Astrocyte (in vitro differentiated cells and primary cell): ENCODE data around the gene TEAD4.

ENCODE experiments used
- CTCF ChIP-seq: IDR thresholded peaks from 2 replicates; pipeline ENCODE4 v1.5.1; 2011; ENCODE audit warnings: low read depth, mild to moderate bottlenecking, inconsistent platforms, low read length, moderate library complexity; ENCODE audit not compliant: insufficient read depth
- EZH2 ChIP-seq: IDR thresholded peaks from 2 replicates; pipeline ENCODE4 v1.6.1; 2012; ENCODE audit warnings: mild to moderate bottlenecking, low read length, inconsistent platforms; ENCODE audit not compliant: insufficient read depth

DNA sequence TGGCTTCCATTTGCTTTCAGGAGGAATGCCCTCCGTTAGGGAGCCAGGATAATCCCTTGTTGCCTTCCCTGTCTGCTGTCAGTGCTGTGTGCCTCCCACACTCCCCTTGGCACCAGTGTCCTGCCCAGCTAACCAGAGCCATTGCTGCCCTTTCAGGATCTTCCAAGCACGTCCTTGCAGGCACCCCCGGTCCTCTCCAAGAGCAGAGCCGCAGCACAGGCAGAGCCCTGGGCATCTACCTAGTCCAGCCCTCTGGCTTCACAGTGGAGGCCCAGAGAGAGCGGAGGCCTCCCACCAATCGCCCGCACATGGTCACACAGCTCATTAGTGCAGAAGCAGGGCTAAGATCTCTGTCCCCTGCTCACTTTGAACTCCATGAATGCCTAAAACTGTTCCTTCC, 79.0 kb downstream of the TEAD4 start:
- TF ChIP-seq CTCF (no peak), EZH2 (no peak)
